GM18867 (cell line): ENCODE data around the gene RRP36.

Source experiments
- ATAC-seq: cut with Tn5 transposase; IDR thresholded peaks from one replicate; pipeline ENCODE4 v1.9.1; 2021; ENCODE audit warnings: mild to moderate bottlenecking, moderate library complexity; ENCODE audit not compliant: unreplicated experiment

RRP36 gene

DNA sequence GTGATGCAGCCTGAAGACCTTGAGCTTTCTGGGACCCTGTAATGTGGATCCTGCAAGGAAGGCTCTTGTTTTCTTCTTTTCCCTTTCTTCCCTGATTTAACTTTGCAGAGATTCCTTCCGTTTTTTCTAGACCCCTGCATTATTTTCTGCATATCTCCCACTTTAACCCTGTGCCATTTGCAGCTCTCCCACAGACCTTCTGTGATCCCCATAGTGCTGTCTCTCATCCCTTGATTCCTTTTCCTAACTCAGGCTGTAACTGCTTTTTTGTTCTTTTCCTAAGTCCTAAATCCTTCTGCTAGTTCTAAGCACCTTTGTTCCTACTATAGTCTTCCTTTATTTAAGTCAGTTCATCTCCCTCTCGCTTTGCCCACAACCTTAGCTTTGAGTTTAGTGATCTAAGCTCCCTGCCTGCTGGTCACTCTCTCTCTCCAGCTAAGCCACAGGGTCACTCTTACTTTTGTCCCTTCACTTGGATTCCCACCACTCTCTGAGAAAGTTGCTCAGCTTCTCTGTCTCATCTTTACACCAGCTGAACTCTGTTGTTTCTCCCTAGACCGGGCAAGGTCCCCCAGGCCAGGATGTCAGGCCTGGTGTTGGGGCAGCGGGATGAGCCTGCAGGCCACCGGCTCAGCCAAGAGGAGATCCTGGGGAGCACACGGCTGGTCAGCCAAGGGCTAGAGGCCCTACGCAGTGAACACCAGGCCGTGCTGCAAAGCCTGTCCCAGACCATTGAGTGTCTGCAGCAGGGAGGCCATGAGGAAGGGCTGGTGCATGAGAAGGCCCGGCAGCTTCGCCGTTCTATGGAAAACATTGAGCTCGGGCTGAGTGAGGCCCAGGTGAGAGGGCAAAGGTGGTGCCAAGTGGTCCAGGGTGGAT, 39.6 kb downstream of the RRP36 start:
- ATAC-seq, result no peak

DNA sequence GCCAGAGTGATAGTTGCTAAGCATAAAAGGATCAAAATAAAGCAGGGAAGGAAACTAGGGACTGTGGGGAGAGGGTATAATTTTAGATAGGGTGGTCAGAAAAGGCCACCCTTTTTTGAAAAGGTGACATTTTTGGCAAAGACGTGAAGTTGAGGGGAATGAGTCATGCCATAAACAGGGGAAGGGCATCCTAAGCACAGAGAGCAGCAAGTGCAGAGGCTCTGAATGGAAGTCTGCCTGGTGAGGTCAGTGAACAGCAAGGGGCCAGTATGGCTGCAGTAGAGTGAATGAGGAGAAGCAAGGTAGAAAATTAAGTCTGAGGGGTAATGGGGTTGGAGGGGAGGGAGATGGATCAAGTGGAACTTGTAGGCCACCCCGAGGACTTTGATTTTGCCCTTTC, 40.4 kb downstream of the RRP36 start:
- no peak for ATAC-seq

DNA sequence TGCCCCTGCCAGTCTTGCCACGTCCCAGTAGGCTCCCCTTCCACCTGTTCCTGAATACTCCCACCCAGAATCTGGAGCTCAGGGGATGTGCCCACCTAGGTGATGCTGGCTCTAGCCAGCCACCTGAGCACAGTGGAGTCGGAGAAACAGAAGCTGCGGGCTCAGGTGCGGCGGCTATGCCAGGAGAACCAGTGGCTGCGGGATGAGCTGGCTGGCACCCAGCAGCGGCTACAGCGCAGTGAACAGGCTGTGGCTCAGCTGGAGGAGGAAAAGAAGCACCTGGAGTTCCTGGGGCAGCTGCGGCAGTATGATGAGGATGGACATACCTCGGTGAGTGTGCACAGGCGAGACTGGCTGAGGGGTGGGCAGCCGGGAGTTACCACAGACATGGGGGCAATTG, 41.4 kb downstream of the RRP36 start:
- ATAC-seq, result no peak

DNA sequence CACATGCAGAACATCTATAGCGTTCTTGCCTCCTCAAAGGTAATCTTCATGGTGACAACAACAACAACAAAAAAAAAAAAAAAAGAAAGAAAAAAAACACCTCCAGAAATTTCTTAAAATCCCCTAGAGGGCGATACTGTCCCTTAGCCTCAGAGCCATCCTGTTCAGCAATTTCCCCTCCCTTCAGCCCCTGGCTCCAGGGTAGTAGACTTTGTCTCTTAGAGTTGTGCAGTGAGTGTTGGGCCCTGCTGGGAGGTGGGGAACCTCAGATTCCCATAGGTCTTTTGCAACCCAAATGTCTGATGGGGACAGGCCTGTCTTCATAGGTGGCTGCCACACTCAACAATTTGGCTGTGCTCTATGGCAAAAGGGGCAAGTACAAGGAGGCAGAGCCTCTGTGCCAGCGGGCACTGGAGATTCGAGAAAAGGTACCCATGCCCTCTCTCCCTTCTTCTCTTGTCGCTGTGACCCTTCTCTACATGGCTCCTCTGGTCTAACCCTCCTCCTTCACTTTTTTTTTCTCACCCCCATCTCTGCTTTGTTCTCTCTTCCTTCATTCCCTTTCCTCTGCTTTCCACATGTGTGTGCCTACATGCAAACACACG, 48.7 kb downstream of the RRP36 start:
- ATAC-seq, result no peak

DNA sequence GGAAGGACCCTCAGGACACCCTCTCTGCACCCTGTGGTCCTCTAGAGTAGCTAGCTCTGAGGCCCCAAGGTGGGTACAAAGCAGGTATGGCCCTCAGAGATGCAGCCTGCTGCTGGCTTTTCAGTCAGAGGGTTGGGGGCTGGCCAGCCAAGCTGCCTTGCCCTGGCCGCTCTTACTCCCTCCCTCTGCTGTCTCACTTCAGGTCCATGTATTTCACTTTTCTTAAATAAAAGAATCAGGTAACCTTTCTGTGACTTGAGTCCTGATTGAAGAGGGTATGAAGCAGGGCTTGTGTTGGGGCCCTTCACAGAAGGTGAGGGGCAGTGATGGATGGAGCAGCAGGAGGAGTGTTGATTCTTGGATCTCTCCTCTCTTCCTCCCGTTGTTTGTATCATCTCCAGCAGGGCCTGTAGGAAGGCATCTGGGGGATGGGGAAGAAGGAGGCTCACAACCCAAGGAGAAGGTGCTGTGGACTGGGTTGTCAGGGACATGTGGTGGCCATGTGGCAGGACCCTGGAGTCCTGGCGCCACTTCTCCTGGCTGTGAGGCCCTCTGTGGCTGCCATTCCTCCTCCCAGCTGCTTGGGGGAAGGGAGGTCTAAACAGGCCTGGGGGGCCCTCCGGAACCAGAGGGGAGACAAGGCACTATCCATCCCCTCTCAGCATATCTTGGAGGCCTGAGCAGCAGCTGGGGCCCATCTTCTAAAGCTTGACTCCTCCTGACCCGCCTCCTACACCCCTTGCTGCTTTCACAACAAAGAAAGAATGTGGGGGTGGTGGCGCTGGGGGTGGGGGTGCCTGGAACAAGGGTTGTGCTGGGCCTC, 53.6 kb downstream of the RRP36 start:
- ATAC-seq, result no peak

DNA sequence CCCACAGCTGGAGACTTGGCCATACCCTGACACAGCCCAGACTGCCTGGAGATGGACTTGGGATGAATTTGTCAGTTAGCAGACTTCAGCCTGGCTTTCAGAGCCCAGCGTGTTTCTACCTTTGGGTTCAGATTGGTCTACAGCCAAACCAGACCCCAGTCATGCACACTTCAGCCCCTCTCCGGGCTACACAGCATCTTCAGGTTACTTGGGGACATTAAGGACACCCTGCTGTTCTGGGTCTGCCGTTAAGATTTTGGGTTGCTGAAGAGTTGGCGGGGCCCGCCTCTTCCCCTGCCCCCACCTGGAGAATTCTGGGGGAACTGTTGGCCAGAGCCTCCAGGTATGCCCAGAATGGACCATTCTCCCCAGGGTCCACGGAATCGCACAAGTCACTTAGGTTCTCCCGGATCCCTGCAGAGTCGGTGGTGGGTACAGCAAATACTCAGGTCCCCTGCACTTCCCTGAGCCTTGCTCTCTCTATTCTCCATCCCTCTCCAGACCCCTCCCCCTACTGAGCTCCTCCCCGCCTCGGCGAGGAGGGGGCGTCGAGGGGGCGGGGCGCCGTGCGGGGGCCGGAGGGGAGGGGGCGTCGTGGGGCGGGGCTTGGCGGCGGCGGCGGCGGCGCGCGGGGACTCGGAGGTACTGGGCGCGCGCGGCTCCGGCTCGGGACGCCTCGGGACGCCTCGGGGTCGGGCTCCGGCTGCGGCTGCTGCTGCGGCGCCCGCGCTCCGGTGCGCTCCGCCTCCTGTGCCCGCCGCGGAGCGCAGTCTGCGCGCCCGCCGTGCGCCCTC, 54.4 kb downstream of the RRP36 start, which contains the start of gene PTK7:
Gene PTK7 (plus strand): TSS at position 645 of the 794 bp plus-strand sequence. CDS start 175 bp downstream, outside the sequence.
- no peak for ATAC-seq

DNA sequence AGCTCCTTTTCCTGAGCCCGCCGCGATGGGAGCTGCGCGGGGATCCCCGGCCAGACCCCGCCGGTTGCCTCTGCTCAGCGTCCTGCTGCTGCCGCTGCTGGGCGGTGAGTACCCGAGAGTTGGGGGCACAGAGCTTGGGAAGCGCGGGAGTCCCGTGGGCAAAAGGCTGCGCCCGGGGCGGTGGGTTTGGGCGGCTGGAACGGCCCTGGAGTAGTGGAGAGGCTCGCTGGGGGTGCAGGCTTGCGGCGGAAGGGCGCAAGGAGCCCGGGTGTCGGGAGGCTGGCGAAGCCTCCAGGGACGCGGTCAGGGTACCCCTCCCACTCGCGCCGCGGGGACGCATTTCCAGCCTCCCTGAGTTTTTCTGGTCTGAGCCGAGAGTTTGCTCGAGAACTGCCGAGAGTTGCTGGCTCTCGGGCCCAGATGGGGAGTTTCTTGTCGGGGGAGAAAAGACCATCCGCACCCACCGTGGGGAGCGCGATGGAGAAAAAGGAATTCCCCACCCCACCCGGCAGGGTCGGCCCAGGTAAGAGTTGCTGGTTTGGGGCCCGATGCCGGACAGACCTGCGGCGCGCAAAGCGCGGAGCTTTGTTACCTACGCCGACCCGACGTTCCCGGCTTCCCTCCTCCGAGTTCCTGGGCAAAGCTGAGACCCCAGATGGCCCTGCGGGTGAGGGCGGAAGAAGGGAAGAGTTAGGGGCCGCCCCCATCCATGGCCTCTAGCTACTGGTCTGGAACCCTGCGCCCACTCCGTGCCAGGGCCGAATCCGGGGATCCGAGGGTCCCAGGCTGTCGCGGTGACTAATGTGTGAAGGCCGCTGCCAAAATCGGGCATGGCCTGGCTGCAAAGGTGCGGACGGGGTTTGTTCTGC, 55.3 kb downstream of the RRP36 start:
- ATAC-seq, result no peak

DNA sequence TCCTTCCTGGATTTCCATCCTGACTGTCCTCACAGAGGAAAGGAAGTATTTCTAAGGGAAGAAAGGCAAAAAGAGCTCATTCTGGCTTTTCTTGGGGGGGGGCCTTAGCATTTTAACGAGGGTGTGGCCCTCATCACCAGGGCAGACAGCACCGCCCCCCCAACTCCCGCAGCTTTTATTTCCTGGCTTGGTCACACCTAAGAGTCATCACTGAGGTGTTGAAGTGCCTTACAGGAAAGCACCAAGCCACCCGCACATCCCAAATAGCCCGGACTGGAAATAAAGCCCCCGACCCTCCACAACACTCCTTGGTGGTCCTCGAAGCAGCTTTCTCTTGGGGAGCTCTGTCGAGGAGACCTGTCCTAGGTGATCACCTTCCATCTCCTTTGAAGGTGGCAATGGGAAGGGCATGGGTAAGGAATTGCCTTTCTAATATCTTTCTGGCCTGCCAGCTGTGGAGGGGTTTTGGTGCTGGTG, 55.9 kb downstream of the RRP36 start:
- ATAC-seq, result no peak

DNA sequence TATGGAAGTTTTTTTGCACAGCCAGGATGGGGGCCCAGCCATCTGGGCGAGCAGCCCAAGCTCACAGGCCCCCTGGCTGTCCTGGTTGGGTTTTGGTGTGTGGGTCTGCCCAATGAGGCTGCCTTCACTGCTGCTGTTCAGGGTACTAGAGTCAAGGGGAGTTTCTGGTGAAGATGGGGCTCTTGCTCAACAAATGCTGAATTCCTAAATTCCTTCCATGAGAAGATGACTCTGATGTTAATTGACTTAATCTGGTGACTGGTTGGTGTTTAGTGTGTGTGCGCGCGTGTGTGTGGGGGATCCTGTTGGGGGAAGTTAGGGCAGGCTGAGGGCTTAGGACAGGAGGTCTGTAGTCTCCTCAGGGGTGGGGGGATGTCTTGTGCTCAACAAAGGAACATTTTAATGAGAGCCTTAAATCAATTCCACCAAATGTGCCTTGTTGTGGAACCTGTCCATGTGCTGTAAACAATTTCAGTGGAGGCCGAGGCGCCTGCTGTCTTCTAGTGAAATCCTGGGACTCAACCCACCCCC, 56.6 kb downstream of the RRP36 start:
- ATAC-seq, result no peak

DNA sequence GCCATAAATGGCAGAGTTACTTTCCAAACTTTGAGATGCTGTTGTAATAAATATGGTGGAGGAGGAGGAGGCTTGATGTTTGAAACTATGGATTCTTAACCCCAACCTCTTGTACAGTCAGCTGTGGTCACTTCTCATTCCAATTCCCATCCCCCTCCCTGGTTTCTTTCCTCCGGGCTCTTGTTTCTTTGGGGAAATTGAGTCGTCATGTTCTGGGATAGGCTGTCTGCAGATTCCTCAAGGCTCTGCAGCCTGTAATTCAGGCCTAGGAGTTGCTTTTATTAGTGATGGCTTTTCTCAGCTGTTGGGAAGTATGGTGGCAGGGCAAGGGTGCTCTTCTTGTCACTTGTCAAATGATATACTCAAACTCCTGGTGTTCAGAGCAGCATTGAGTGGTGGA, 57.3 kb downstream of the RRP36 start:
- no peak for ATAC-seq
